Left cardiac atrium (tissue), 4 donors: ENCODE measurements around the gene SSBP4. TPM values are rescaled to one million over a fixed set of nuclear protein-coding genes. Genes with fewer than 3 reads are reported as not detected.

Experiments
- ATAC-seq, 2 donors: fragments of 200-7000 bp; cut with Tn5 transposase; one replicate each; pipeline ENCODE4 v1.9.1; 2020; ENCODE audit warnings: mild to moderate bottlenecking in 2 of 2, moderate library complexity in 2 of 2
- DNase-seq: peaks from one replicate; pipeline ENCODE4 v3.0.0-alpha.2; 2020
- intact Hi-C, 2 donors: fragments of 100-400 bp; cut with DNase I; formaldehyde crosslinking; loops; one replicate each; pipeline versions ENCODE4 v1.14.1 to v1.15.1; 2022 to 2023
- total RNA-seq, 2 donors: library from RNA; stranded (reverse); fragmentation: NEBNext Ultra II Directional; extraction: Animal tissue kit (Norgen Biotek cat#: 25700); gene quantifications; one replicate each; pipeline ENCODE4 v1.2.1, GENCODE V29; 2021
- donor health status: DM: no; HTN: yes; CAD: no.
- donor health status: DM: no; HTN: yes; CAD: no; lungs with severe emphysema.
- donor health status: DM: yes; HTN: yes; CAD: no.
- donor health status: Dilated cardiomyopathy.

Gene SSBP4
- total RNA-seq, 2 donors from 2014 or later: 37.4 to 49.3 TPM

- ATAC-seq (peak; percentile 77 to 87), DNase-seq (peak; percentile 87)
- intact Hi-C loops: loop anchor here (5.0 to 10.0 kb wide), 3 partner anchors 316 to 414 kb away; no protein-coding TSS in a partner anchor
Observed at GRCh38 chr19:18450931-18451836, 32.0 kb downstream of the SSBP4 start.

DNA sequence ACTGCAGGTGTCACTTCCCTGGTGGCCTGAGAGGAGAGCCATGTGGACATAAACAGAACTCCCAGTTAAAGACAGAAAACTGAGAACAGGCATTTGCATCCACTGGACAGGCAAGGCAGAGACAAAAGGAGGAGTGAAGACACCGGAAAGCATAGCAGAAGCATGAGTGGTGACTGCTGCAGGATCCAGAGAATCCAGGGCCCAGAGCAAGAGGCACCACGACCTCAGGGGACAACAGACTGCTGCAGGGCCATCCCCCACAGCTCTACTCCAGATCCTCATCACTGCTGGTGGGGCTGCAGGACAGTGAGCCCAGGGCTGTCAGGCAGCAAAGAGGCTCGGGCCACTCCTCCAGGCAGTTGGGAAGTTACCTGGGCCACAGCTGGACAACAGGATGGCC is 33.2 kb downstream of the SSBP4 start:
- intact Hi-C loops: loop anchor here (5.0 to 10.0 kb wide), 3 partner anchors 315 to 412 kb away; no protein-coding TSS in a partner anchor
- ATAC-seq (no peak), DNase-seq (no peak)

DNA sequence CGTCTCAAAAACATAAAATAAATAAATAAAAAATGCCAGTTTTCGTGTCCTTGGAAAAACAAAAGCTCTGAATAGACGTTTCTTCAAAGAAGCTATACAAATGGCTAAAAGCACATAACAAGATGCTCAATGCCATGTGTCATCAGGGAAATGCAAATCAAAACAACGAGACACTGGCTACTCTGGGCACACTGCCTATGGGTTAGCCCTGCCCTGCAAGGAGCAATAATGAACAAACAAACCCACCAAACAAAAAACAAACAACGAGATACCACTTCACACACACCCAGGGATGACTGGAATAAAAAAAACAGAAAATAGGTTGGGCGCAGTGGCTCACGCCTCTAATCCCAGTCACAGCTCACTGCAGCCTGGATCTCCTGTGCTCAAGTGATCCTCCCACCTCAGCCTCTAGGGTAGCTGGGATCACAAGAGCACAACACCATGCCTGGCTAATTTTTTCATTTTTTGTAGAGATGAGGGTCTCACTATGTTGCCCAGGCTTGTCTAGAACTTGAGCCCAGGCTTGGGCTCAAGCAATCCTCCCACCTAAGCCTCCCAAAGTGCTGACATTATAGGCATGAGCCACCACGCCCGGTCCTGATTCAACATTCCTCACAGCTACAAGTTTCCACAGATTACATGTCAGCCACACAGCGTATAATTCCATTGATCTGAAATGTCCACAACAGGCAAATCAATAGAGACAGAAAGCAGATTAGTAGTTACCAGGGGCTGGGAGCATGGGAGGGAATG is 34.2 kb downstream of the SSBP4 start:
- intact Hi-C loops: loop anchor here (5.0 to 10.0 kb wide), 3 partner anchors 314 to 411 kb away; no protein-coding TSS in a partner anchor
- ATAC-seq (no peak), DNase-seq (no peak)

DNA sequence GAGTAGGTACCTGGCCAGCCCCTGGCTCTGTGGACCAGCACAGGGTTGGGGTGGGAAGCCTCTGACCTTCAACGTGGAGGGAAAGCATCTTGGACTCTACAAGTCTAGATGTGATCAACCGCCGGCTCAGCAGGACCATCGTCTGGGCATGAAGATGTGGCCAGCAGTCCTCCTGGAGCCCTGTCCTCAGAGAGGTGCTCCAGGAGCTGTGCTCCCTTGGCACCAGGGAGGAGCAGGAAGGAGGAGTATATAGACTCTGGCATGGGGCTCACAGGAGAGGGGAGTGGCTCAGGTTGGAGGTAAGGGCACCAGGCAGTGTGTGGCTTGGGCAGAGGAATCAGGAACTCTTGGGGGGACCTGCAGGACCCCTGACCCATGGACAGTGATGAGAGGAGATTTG is 37.1 kb downstream of the SSBP4 start:
- intact Hi-C loops: loop anchor here (5.0 to 10.0 kb wide), 3 partner anchors 116 to 409 kb away; partner anchors contain the start of gene UBA52 (in 1 of the 2)
- DNase-seq (no peak), ATAC-seq (no peak)

DNA sequence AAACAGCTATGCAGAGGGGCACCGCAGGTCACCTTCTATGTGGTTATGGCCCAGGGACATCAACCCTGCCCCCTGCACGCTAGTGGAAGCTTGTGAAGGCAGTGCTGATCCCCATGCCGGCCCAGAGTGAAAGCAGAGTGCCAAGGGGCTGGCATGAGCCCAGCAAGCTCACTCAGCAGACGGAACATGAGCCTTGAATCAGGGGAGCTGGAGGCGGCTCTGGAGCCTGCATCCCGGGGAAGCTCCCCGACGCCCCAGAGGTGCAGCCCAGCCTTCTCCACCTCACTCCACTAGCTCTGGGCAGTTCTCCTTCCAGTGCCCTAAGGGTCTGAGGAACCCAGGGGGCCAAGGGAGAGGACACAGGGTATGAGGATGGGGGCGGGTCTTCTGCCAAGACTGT is 37.8 kb downstream of the SSBP4 start:
- intact Hi-C loops: loop anchor here (5.0 to 10.0 kb wide), 3 partner anchors 115 to 408 kb away; partner anchors contain the start of gene UBA52 (in 1 of the 2)
- peak; percentile 2 to 45 for ATAC-seq
- peak; percentile 69 for DNase-seq

GRCh38 chr19:18457483-18458331 is 38.5 kb downstream of the SSBP4 start:
- DNase-seq (no peak), ATAC-seq (no peak)
- intact Hi-C loops: loop anchor here (5.0 to 10.0 kb wide), 3 partner anchors 115 to 407 kb away; partner anchors contain the start of gene UBA52 (in 1 of the 2)

DNA sequence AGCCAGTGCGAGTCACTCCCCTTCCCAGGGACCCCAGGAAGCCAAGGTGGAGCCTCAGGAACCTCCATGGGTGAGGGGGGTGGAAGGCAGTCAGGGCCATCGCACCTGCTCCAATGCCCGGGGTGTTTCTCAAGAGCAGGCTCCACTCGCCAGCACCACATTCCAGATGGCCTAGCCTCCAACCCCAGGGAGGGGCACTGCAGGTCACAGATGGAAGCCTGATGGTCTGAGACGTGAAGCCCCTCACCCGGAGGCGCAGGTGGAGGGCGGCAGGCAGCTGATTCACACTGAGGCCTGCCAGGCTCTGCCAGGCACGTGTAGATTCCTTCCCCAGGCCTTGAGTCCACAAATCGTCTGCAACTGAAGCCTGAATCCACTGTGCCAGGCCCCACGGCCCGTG is 41.7 kb downstream of the SSBP4 start:
- DNase-seq (no peak), ATAC-seq (no peak)
- intact Hi-C loops: loop anchor here in 1 of 2 donors (10.0 kb wide), 2 partner anchors 54 to 104 kb away; no protein-coding TSS in a partner anchor

DNA sequence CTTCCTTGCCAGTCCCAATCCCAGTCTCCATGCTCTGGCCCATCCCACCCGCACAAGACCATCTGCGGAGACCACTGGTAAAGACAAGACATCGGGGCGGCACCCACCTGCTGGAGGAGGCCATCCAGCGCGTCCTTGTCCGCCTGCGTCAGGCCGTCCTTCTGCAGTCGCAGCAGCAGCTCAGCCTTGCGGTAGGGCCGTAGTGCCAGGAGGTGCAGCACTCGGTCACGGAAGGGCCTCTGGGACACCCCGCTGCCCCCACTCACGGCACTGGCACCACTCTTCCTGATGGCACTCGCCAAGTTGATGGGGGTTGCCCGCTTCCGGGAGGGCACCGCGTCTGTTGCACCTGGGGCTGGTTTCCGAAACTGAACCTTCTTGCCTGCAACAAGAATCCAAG is 42.3 kb downstream of the SSBP4 start:
- intact Hi-C loops: loop anchor here in 1 of 2 donors (10.0 kb wide), 2 partner anchors 53 to 103 kb away; no protein-coding TSS in a partner anchor
- DNase-seq (no peak), ATAC-seq (no peak)

DNA sequence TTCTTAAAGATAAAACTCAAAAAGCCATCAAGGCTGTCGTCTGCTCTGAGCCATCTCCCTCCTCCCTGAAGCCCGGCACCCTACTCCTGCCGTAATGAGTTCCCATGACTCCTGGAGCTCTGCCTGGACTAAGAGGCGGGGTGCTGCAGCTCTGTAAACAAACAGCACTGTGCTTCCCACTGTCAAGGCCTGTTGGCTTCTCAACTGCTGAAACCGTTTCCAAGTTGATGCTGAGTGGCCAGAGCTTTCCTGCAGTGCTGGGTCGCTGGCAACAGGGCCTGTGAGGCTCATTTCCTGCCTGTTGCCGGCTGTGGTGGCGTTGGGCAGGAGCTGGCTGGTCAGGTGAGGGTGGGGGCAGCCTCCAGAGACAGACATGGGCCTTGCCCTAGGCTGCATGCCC is 45.4 kb downstream of the SSBP4 start:
- DNase-seq (peak; percentile 79), ATAC-seq (peak; percentile 47 to 54)
- intact Hi-C loops: loop anchor here in 1 of 2 donors (10.0 kb wide), 2 partner anchors 50 to 100 kb away; no protein-coding TSS in a partner anchor

DNA sequence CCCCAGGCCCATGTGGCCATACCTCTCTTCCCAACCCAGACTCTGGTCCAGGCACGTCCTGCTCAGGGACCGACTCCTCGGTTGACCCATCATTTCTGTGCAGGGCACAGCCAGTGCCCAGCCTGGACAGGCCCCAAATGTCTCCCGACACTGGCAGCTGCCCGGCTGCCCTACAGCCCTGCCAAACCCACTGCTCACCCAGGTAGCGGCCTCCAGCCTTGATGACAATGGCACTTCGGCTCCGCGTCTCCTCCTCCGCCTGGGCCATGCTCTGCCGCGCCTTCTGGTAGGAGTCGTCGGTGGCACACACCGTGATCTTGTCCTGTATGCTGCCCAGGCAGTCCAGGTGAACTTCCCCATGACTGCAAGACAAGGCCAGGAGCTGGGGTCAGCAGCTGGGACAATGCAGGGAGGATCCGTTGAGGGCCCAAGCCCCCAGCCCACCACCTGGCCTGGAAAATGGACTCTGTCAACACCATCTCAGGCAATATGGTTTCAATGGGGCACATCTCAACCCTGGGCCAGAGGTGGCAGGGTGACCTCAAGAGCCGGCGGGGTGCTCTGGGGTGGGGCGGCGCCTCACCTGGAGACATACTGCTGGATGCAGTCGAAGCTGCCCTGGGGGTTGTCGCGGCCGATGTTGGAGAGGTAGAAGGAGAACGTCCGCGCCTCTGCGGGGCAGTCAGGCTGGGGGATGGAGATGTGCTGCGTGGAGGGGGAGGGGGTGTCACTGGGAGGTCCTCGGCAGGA is 46.2 kb downstream of the SSBP4 start:
- no peak for ATAC-seq
- intact Hi-C loops: loop anchor here in 1 of 2 donors (10.0 kb wide), 2 partner anchors 49 to 99 kb away; no protein-coding TSS in a partner anchor
- DNase-seq: no peak

- DNase-seq: no peak
- intact Hi-C loops: loop anchor here in 1 of 2 donors (10.0 kb wide), 2 partner anchors 49 to 99 kb away; no protein-coding TSS in a partner anchor
- ATAC-seq: no peak
Observed at GRCh38 chr19:18465964-18466339, 46.8 kb downstream of the SSBP4 start.

DNA sequence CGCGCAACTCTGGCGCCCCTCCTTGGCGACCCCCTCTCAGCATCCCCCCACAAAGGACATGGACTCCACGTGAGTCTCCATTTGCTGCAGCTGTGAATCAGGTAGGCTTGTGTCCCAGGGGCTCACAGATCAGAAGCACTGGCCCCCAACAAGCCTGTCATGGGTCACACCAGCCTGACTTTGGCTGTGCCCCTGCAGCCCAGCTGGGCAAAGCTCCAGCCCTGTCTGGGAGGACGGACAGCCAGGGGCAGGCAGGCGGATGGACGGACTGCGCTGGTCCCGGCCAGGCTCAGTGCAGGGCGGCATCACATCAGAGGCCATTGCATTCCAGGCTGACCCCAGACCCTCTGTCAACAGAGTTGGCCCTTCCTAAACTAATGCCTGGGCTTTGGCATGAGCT is 47.2 kb downstream of the SSBP4 start:
- DNase-seq (no peak), ATAC-seq (no peak)
- intact Hi-C loops: loop anchor here in 1 of 2 donors (10.0 kb wide), 2 partner anchors 48 to 98 kb away; no protein-coding TSS in a partner anchor

- no peak for DNase-seq
- ATAC-seq: no peak
- intact Hi-C loops: loop anchor here in 1 of 2 donors (10.0 kb wide), 2 partner anchors 47 to 97 kb away; no protein-coding TSS in a partner anchor
Observed at GRCh38 chr19:18467978-18468377, 48.8 kb downstream of the SSBP4 start.

DNA sequence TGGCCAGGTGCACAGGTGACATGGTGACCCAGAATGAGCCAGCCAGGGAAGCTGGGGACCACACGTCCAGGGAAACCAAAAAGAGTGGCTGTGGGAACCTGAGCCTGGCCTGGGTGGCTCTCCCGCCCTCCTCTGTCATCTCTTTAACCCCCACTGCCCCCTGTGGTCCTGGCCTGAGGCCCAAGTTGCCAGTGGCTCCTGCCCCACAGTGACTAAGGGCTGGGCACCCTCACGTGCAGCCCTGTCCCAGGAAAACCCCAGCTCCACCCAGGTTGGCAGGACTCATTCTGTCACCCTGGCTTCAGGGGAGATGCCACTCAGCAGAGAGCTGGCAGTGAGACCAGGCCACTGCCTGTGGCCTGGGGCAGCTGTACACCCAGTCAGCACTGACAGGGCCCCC is 49.3 kb downstream of the SSBP4 start:
- ATAC-seq (no peak), DNase-seq (no peak)
- intact Hi-C loops: loop anchor here in 1 of 2 donors (10.0 kb wide), 2 partner anchors 46 to 96 kb away; no protein-coding TSS in a partner anchor

DNA sequence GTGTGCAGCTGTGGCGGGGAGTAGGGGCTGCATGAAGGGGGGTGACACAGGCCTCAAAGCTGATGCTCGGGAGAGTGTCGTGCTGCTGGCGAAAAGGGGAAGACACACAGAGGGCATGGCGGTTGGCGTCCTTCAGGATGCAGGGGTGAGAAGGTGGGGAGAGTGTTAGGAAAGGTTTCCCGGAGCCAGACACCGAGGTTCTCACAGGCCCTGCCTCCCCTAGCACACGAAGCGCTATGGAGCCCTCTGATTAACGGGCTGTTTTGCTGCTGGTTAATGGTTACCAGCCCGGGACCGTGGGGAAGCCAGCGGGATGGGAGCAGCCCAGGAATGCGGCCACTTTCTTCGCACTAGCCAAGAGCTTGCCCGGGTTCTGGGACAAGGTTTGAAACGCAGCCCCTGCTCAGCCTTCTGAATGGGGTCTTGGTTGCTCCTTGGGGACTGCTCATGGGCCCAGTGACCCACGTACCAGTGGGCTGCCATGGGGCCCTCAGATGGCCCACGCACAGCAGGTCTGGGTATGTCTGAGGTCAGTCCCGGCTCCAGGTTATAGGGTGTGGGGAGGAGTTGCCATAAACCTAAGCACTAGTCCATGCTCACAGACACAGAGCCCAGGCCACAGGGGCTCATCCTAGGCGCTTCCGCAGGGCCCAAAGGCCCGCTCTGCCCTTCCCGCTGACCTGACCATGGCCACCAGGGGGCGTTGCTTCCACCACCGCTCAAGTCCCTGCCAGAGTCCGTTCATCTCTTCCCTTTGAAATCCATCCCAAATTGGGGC is 50.1 kb downstream of the SSBP4 start:
- intact Hi-C loops: loop anchor here in 1 of 2 donors (10.0 kb wide), 2 partner anchors 46 to 96 kb away; no protein-coding TSS in a partner anchor
- ATAC-seq (peak; percentile 44 to 50), DNase-seq (peak; percentile 65)

GRCh38 chr19:18470787-18471186 is 51.6 kb downstream of the SSBP4 start:
- ATAC-seq: no peak
- no peak for DNase-seq
- intact Hi-C loops: loop anchor here in 1 of 2 donors (5.0 kb wide), 1 partner anchor 37 kb away; no protein-coding TSS in a partner anchor
